Measurements from ENCODE around the gene CHMP1A.

The CHMP1A gene

DNA sequence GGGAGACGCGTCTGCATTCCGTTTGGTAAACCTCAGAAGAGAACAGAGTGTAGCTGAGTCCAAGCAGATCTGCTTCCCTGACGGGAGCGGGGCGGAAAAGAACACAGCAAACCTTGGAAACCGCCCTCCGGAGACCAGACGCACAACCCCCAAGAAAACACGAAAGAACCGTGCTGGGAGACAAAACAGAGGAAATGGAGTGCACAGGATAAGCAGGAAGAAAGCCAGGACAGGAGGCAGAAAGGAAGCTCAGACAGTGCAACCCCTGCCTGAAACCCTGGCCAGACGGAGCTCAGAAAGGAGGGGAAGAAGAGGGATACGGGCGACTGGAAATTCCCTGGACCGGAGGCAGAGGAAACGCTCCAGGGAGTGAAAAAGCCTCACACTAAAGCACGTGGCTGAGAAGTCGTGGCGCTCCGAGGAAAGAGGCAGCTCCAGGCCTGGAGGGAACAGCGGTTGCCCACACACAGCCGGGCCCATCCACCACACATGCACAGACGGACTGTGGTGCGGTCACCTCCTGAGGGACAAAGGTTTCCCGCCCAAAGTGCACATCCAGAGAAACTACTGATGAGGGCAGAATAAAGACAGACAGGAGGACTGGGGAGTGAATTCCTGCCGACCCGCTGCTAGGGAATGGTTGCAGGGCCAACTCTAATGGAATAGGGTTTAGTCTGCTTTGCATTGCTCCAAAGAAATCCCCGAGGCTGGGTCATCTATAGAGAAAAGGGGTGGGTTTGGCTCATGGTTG, 33.8 kb downstream of the CHMP1A start:
- DNase-seq: no peak

DNA sequence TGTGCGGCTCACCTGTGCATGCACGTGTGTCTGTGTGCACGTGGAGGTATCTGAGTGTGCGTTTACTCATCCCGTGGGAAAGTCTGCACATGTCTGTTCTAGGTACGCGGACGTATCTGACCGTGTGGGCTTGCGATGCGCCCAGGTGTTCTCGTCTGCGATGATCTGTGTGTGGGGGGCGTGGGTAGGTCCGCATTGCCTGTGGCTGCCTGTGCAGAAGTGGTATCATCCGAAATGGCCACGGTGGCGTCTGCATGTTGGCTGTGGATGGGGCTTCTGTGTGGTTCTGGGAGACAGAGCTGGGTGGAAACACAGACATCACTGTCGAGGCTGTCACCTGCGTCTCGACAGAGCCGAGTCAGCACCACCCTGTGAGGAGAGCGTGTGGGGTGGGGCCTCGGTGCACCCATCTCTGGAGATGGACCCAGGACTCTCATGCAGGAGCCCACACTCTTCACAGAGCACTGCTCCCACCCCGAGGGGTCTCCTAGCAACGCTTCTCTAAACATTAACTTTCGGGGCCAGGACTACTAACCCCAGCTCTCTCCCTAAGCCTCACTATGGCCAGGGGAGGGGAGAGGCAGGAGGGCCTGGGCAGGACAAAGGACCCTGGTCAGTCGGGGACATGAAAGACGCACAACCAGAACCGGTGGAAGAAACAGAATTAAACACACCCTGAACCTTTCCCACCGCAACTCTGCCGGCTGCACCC, 35.7 kb downstream of the CHMP1A start:
- DNase-seq: no peak

DNA sequence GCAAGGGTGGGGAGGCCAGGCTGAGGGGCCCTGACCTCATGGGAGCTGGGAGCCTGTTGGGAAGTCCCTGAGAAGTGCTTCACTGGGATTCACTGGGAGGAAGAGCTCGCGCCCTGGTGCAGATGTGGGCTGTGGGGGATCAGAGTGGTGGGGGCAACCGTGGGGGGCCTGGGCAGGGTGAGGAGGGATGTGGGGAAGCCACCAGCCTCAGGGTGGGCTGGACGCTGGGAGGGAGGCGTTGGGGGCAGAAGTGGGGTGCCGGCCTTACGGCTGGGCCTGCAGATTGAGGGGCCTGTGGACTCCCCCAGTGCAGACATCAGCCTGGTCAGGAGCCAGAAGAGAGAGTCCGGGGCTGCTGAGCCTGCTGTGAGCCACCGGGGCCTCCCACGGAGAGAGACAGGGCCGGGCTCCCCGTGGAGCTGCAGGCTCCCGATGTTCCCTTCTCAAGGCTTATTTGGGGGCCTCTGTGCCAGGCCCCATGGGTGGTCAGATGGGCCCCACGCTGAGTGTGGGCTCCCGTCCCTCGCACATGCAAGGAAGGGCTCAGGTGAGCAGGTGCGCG, 36.3 kb downstream of the CHMP1A start:
- DNase-seq: no peak

DNA sequence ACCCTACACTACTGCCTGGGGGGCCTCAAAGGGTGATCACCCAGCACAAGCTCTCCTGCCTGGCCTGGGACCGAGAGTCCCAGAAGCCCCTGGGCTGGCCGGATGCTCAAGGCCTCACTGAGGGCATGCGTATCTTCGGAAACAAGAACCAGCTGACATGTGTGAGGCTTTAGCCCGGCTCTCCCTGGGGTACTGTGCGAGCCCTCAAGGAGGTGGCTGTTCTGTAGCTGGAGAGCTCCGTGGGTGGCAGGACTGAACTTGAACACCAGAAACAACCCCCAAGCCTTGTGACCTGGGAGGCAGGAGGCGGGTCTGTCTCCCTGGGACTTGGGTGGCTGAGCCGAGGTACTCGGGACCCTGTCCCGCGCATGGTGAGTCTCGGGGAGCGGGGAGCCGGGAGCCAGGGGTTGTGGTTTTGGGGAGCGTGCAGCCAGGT, 37.1 kb downstream of the CHMP1A start:
- DNase-seq: no peak

DNA sequence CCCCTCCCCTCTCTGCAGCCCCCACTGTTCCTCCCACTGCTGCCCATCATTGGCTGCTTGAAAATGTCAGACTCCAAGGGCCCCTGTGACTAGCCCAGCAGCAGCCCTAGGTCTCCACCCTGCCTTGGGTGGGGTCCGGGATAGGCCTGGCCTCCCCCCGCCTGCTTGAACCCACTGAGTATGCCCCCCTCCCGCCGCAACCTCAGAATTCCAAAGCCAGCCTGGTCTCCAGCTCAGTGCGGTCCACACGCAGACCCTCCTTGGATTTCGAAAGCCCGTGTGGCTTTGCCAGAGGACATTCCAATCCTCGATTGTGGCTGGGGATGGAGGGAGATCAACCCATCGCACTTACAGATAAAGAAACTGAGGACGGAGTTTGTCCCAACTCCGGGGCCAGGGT, 37.7 kb downstream of the CHMP1A start:
- DNase-seq: no peak

DNA sequence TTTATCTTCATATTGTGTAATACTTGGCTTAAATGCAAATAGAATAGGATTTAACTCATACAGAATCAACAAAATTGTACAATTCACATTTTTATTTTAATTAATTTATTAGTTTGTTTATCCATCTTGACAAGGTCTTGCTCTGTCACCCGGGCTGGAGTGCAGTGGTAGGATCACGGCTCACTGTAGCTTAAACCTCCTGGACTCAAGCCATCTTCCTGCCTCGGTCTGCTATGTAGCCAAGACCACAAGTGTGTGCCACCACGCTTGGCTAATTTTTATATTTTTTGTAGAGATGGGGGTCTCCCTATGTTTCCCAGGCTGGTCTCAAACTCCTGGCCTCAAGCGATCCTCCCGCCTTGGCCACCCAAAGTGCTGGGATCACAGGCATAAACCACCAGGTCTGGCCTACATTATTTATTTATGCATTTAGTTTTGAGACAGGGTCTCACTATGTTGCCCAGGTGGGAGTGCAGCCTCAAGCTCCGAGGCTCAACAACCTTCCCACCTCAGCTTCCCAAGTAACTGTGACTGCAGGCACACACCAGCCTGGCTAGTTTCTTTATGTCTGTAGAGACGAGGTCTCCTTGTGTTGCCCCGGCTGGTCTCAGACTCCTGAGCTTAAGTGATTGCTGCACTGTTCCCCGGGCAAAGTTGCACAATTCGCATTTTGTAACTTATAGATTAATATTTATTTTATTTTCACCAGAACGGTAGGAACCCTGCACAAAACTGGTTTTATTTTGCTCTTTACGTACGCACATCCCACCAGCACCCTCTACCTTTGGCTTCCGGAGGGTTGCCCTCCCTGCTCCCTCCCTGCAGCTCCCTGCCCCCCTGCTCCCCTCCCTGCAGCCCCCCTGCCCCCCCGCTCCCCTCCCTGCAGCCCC, 39.2 kb downstream of the CHMP1A start:
- no peak for DNase-seq

DNA sequence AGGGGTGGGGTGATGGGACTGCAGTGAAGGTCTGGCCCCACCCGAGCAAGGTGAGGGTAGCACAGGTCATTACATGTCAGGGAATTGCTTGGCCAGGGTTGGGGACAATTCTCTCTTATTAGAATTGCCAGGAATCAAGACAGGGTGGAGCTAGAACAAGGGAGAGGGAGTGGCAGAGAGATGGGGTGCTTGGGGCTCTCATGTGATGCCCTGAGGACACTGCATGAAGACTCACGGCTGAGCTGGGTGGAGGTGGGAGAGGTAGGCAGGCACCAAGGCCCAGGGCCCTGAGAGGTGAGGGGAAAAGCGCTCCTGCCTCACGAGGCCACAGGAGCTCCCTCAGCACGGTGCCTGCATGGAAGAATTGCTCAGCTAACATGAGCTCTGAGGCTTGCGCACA, 40.5 kb downstream of the CHMP1A start:
- no peak for DNase-seq

DNA sequence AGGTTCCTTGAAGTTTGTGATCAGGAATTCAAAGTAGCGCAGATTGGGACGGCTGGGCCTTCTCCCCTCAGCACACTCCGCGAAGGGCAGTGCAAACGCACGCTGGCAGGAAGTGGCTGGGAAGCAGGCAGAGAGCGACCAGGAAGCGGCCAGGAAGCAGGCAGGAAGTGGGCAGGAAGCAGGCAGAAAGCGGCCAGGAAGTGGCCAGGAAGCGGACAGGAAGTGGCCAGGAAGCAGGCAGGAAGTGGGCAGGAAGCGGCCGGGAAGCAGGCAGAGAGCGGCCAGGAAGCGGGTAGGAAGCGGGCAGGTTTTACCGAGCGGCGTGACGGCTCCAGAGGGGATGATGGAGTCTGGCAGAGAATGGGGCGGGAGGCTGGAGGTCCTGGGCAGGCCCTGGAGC, 40.9 kb downstream of the CHMP1A start:
- DNase-seq: no peak

DNA sequence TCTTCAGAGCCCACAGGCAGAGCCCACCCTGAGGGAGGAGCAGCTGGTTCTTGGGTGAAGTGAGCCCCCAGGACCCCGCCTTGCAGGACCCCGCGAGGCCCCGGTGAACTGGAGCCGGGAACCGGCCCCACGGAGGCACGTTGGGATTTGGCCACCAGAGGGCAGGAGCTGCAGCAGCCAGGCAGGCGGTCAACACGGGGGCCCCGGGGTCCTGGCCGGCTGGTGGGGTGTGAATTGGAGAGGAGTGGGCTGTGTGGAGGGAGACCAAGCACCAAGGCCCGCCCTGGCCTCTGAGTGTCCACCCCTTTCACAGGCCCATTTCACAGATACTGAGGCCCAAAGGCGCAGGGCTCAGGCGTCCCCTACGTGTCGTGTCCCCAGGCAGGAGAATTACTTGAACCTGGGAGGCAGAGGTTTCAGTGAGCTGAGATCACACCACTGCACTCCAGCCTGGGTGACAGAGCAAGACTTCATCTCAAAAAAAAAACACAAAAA, 41.9 kb downstream of the CHMP1A start:
- DNase-seq: no peak

DNA sequence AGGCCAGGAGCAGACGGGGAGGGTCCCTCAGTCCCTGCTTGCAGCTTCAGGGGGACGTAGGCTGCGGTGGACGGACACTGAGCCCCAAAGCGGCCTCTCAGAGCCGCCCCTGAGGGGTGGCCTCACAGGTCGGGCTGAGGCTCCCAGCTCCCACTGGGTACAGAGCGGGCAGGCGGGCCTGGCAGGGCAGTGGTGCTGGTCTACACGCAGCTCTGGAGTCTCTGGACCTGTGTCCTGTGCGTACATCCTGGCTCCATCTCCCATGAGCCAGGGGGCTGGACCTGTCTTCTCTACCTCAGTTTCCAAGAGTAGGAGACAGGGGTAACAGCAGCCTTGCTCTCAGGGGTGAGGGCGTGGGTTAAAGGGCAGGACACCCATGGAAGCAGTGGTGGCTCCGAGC, 42.3 kb downstream of the CHMP1A start:
- DNase-seq: no peak

DNA sequence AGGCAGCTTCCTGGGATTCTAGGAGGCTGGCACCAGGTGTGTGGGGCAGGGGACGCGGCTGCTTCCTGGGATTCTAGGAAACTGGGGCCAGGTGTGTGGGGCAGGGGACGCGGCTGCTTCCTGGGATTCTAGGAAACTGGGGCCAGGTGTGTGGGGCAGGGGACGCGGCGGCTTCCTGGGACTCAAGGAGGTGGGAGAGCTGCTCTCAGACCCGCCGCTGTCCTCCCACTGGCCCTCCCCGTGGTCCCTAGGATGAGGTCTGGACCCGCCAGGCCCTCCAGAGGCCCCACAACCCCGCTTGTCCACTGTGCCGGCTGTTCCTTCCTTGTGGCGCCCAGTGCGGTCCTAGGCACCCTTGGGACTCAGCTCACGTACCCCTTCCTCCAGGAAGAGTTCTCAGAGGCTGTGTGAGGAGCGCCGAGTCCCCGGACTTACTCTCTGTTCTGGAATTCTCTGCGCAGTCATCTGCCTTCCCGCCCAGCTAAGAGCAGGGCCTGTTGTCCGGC, 43.5 kb downstream of the CHMP1A start:
- no peak for DNase-seq

DNA sequence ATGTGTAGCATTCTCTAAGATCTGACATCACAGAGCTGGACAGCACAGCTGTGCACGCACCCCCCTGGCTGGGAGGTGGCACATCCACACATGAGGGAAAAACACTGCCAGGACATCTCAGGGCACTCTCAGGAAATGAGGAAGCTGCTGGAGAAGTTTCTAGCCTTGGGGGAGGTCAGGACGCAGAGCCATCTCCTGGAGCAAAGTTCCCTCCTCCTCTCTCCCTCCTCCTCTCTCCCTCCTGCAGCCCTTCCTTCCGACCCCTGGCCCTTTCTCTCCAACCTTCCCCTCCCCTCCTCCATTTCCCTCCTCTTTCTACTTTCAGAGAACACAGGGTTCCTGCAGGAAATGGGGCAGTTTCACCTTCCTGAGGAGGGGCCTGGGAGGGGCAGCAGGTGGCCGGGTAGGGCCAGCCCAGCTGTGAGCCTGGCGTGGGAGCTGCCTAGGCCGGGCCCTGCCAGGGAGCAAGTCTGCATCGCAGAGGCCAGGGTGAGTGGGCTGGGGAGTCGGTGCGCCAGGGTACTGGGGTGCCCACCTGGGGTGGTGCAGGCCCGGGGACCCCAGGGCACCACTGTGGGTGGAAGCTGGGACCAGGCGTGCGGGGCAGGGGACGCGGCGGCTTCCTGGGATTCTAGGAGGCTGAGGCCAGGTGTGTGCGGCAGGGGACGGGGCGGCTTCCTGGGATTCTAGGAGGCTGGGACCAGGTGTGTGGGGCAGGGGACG, 44.1 kb downstream of the CHMP1A start, which contains the start of gene DPEP1:
Gene DPEP1 (plus strand): TSS at position 412 of the 723 bp plus-strand sequence. CDS start 16,769 bp downstream, outside the sequence.
- no peak for DNase-seq

DNA sequence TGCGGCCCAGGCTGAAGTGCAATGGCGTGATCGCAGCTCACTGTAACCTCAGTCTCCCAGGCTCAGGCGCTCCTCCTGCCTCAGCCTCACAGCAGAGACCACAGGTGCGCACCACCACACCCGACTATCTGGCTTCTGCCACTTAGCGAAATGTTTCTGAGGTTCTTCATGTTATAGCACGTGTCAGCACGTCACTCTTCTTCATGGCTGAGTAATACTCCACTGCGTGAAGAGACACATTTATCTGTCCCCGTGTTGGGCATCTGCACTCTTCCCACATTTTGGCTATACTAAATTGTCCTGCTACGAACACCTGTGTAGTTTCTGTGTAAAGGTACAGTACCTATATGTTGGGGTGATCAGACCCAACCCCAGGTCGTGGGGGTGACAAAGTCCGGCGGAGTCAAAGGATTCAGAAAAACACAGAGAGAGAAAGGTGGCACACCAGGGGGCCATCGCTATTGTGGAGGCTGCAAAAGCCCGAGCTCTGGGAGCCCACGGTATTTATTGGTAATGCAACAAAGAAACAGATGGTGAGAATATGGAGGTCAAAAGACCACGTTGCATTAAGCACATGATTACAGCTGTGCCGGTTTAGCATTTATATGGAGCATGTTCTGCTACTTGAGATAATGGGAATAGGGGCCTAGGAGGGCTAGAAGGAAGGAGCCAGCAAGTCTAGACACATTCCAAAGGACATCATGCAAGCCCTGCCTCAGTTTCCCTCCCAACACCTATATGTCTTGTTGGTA, 44.9 kb downstream of the CHMP1A start:
- DNase-seq: no peak

DNA sequence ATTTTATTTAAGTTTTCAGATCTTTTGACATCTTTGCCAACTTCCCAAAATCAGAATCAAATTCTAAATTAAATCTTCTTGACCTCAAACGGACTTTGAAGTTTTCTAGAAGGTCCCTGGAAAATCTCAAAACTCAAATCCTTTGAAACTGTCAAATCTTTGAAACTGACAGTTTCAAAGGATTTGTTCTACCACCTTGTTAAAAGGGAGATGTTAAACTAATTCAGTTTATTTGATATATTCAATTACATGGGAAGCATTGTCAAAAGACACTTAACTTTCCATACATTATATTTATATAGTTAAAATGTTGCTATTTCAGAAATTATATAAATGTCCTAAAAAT, 47.4 kb downstream of the CHMP1A start:
- DNase-seq: no peak

DNA sequence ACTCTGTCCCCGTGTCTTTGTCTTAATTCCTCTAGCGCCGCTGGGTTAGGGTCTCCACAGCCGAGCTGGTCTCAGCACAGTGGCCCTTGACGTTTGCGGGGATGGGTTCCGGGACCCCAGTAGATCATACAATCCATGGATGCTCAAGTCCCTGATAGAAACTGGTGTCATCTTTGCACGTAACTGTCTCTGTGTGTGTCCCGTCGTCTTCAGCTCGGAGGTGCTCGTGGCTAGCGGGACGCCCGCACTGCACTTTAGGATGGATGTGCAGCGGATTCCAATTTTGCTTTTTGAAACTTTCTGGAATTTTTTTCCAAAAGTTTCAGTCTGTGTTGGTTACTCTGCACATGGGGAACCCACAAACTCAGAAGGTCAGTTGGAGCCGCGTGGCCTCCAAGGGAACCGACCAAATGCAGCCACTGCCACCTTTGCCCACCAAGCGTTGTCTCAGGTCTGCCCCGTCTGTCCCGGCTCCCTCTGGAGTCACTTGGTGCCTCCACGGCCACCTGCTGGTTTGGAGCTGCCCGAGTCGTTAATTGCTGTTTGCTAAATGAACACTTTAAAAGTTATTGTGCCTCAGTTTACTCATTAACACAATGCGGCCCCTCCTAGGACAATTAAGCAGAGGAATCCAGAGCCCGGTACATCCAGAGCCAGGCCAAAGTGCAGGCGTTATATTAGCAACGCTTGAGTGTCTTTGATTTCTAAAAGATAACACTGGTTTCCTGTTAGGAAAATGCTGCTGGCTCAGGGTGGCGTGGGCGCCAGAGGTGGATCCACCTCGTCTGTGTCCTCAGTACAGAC, 49.4 kb downstream of the CHMP1A start:
- no peak for DNase-seq

DNA sequence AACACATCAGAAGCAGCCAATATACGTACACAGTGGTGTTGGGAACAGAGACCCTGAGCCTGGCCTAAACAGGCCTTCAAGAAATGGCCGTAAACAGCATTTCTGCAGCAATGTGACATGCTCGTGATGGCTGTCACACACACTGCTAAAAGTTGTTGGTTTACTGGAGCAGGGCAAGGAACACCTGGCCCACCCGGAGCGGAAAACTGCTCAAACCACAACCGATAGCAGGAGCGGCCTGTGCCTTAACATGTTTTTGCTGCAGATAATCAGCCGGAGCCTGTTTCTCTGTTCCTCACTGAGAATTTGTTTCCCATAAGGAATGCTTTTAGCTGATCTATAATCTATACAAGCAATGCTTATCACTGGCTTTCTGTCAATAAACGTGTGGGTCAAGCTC, 50.1 kb downstream of the CHMP1A start:
- no peak for DNase-seq

DNA sequence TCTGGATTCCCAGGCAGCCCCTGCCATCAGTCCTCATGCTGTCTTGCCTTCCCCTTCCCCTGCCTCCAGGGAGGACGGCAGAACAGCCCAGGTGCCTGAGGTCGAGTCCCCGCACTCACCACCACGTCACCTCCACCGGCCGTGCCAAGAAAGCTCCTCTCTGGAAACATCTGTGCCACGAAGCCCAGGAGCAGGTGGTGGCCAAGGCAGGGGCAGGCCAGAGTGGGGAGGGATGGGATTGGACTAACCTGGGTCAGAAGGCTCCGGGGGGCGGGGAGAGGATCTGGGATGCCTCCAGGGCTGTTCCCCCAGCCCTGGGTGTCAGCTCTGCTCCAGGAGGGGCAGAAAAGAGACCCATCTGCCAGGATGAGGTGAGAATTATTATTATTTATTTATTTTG, 51.5 kb downstream of the CHMP1A start:
- DNase-seq: no peak

DNA sequence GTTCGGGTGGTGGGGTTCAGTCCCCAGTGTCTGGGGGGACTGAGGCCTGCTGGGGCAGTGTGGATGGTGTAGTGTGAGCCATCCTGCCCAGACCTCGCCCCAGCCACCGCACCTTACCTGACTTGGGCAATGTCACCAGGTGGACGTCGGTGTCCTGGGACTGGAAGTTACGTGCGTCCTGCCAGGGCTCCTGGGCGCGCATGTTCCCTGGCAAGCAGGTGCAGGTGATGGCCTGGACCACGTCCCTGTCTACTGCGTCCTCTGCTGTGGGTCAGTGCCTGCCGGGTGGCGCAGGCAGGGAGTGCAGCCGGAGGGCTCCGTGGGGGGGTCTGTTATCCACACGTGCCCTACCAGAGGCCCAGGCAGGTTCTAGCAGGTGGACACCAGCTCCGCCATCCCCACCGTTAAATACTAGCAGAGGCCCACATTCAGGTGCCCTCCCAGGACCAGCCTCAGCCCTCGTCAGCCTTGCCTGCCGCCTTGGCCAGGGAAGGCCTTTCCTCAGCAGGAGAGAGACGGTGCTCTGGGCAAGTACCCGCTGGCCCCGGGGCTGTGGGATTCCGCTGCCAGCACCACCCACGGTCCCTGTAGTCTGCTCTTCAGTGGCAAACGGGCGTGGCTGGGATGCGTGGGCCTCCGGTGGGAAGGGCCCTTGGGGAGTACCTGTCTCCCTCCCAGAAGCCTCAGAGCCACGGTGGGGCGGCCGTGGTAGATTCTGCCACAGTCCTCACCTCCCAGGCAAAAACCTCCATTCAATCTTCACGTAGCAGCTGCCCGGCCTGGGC, 52.1 kb downstream of the CHMP1A start:
- DNase-seq: no peak

DNA sequence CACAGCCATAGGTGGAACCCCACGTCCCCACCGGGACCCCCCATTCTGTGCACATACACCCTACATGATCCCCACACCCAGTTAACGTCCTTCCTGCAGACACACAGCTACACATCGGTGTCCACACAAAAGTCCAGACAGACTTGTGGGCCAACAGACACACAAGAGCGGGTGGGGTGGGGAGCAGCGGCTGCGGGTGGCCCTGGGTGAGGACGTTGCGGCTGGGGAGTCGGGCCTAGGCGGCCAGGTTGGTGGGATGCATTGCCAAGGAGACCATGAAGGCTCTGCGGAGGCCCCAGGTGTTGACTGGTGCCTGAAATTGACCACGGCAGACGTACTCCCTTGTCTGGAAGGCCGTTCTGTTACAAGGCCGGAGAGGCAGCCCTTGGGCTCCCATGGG, 52.7 kb downstream of the CHMP1A start:
- DNase-seq: no peak
